Smooth muscle cell (in vitro differentiated cells): ENCODE results near the gene OR51B4. TPM values are rescaled to one million over a fixed set of nuclear protein-coding genes. Genes with fewer than 3 reads are reported as not detected.
"Not testable (repeated sequence)": the region's sequence is repeated elsewhere in the genome, so short reads cannot be mapped to it uniquely, and the experiment has no call there.

ENCODE experiments used
- DNase-seq: peaks from one replicate; lab custom pipeline; 2025; ENCODE audit not compliant: unreplicated experiment; lab: John Stamatoyannopoulos, UW
- H2AFZ ChIP-seq: fragments of 200-600 bp; sonication (generic); 2 replicates; pipeline ENCODE4 v1.6.0; 2016; ENCODE audit warnings: antibody characterized with exemption, low read depth, mild to moderate bottlenecking
- H3F3A ChIP-seq: fragments of 200-600 bp; sonication (generic); 2 replicates; pipeline ENCODE4 v1.6.0; 2017; ENCODE audit warnings: antibody characterized with exemption, low read depth
- H3K27ac ChIP-seq: fragments of 200-600 bp; sonication (generic); 2 replicates; pipeline ENCODE4 v1.5.1; 2016; ENCODE audit warnings: low read depth, mild to moderate bottlenecking
- H3K27me3 ChIP-seq: fragments of 200-600 bp; sonication (generic); 2 replicates; pipeline ENCODE4 v1.6.1; 2016; ENCODE audit warnings: low read depth, mild to moderate bottlenecking
- H3K36me3 ChIP-seq: fragments of 200-600 bp; sonication (generic); 2 replicates; pipeline ENCODE4 v1.5.1; 2016; ENCODE audit warnings: low read depth
- H3K4me1 ChIP-seq: fragments of 200-600 bp; sonication (generic); 2 replicates; pipeline ENCODE4 v1.5.1; 2016; ENCODE audit warnings: low read depth
- H3K4me2 ChIP-seq: fragments of 200-600 bp; sonication (generic); 2 replicates; pipeline ENCODE4 v1.6.0; 2016; ENCODE audit warnings: mild to moderate bottlenecking
- H3K4me3 ChIP-seq: fragments of 200-600 bp; sonication (generic); 2 replicates; pipeline ENCODE4 v1.5.1; 2016; ENCODE audit warnings: mild to moderate bottlenecking
- H3K79me2 ChIP-seq: fragments of 200-600 bp; sonication (generic); 2 replicates; pipeline ENCODE4 v1.6.0; 2016; ENCODE audit warnings: low read depth, mild to moderate bottlenecking
- H3K9ac ChIP-seq: fragments of 200-600 bp; sonication (generic); 2 replicates; pipeline ENCODE4 v1.6.0; 2016; ENCODE audit warnings: low read depth
- H3K9me3 ChIP-seq: fragments of 200-600 bp; sonication (generic); replicated peaks from 2 replicates; pipeline ENCODE4 v1.5.1; 2016; ENCODE audit warnings: low read depth
- H4K20me1 ChIP-seq: fragments of 200-600 bp; sonication (generic); 2 replicates; pipeline ENCODE4 v1.6.0; 2016; ENCODE audit warnings: low read depth
- WGBS: methylation state at CpG from one replicate; pipeline ENCODE4 v1.1.7; 2016; ENCODE audit warnings: low lambda C conversion rate; 5-methylcytosine and 5-hydroxymethylcytosine counted together
- polyA plus RNA-seq: library from polyadenylated mRNA; unstranded; fragments of >200 nt; fragmentation: Nextera tagmentation; extraction: Ambion mirVana; gene quantifications from 2 replicates; pipeline ENCODE4 v1.2.1, GENCODE V29; 2016
- total RNA-seq: library from RNA; depleted of rRNA; stranded (reverse); fragments of >200 nt; gene quantifications from 2 replicates; pipeline ENCODE4 v1.2.3, GENCODE V29; 2014
- TF ChIP-seq, protein P1 (sequence below): fragments of 200-600 bp; sonication (generic); IDR thresholded peaks from 2 replicates; pipeline ENCODE4 v1.5.1; 2017; ENCODE audit warnings: borderline replicate concordance, mild to moderate bottlenecking, antibody characterized with exemption; ENCODE audit not compliant: insufficient read depth, poor library complexity, severe bottlenecking

OR51B4 gene
- total and polyA plus RNA-seq, 2 experiments from 2014 or later: not detected

DNA sequence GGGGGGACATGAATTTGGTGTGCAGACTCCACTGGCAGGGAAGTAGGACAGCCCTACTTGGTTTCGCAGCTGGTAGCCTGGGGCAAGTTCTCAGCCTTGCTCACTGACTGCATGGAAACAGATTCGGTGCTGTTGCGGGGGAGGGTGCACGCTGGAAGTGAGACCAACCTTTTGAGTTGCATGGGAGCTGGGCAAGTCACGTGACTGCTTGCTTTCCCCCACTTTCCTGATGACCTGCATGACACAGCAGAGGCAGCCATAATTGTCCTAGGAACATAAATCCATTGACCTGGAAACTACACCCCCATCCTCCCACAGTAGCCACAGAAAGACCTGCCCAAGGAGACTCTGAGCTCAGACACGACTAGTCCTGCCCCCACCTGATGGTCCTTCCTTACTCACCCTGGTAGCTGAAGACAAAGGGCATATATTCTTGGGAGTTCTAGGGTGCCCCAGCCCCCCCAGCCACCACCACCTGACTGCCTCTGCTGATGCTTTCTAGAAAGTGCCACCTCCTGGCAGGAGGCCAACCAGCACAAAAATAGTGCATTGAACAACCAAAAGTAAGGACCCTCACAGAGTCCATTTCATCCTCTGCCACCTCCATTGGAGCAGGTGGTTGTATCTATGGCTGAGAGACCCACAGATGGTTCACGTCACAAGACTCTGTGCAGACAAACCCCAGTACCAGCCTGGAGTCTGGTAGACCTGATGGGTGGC lies 43.0 kb downstream of the OR51B4 start:
- Histone ChIP-seq H3K79me2 (no peaks in the 10 kb centered on the region), H3K27ac (no peak overlapping the region), H3K9me3 (no peaks in the 10 kb centered on the region), H4K20me1 (no peaks in the 10 kb centered on the region), H3K36me3 (no peaks in the 10 kb centered on the region), H3F3A (no peaks in the 10 kb centered on the region), H3K4me3 (no peak overlapping the region), H3K9ac (no peak overlapping the region), H3K4me2 (no peak overlapping the region), H3K4me1 (no peaks in the 10 kb centered on the region), H3K27me3 (no peaks in the 10 kb centered on the region), H2AFZ (no peak overlapping the region)
- TF ChIP-seq, protein P1, sequence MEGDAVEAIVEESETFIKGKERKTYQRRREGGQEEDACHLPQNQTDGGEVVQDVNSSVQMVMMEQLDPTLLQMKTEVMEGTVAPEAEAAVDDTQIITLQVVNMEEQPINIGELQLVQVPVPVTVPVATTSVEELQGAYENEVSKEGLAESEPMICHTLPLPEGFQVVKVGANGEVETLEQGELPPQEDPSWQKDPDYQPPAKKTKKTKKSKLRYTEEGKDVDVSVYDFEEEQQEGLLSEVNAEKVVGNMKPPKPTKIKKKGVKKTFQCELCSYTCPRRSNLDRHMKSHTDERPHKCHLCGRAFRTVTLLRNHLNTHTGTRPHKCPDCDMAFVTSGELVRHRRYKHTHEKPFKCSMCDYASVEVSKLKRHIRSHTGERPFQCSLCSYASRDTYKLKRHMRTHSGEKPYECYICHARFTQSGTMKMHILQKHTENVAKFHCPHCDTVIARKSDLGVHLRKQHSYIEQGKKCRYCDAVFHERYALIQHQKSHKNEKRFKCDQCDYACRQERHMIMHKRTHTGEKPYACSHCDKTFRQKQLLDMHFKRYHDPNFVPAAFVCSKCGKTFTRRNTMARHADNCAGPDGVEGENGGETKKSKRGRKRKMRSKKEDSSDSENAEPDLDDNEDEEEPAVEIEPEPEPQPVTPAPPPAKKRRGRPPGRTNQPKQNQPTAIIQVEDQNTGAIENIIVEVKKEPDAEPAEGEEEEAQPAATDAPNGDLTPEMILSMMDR: no peak
- no peak for DNase-seq
- 54% methylated on average over 7 of the region's 7 CpGs for WGBS

DNA sequence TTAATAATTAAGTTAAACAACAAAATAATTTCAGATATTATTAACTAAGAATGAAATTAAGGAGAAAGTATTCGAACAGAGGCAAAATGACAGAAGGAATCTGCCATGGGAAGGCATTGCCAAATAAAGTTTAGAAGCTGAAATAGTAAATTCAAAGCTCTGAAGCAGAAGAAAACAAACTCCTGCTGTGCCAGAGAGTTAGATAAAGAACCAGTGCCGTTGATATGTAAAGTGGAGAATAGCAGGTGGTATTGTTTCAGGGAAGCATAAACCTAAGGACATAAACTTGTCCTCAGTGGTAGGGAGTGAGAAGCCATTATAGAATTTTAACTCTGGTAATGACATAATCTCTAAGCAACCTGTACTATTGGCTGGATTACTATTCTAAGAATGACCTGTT lies 44.5 kb downstream of the OR51B4 start:
- H3K79me2 ChIP-seq: no peaks in the 10 kb centered on the region
- no peak overlapping the region for H3K4me2 ChIP-seq
- H3K27ac ChIP-seq: no peak overlapping the region
- no peak for DNase-seq
- H3K9me3 ChIP-seq: no peaks in the 10 kb centered on the region
- H3F3A ChIP-seq: no peaks in the 10 kb centered on the region
- no peaks in the 10 kb centered on the region for H3K27me3 ChIP-seq
- TF ChIP-seq, protein P1: no peak
- no peaks in the 10 kb centered on the region for H3K4me1 ChIP-seq
- WGBS: 48% methylated on average over 2 of the region's 2 CpGs
- no peak overlapping the region for H2AFZ ChIP-seq
- H3K36me3 ChIP-seq: no peaks in the 10 kb centered on the region
- H4K20me1 ChIP-seq: no peaks in the 10 kb centered on the region
- no peak overlapping the region for H3K9ac ChIP-seq
- no peak overlapping the region for H3K4me3 ChIP-seq

DNA sequence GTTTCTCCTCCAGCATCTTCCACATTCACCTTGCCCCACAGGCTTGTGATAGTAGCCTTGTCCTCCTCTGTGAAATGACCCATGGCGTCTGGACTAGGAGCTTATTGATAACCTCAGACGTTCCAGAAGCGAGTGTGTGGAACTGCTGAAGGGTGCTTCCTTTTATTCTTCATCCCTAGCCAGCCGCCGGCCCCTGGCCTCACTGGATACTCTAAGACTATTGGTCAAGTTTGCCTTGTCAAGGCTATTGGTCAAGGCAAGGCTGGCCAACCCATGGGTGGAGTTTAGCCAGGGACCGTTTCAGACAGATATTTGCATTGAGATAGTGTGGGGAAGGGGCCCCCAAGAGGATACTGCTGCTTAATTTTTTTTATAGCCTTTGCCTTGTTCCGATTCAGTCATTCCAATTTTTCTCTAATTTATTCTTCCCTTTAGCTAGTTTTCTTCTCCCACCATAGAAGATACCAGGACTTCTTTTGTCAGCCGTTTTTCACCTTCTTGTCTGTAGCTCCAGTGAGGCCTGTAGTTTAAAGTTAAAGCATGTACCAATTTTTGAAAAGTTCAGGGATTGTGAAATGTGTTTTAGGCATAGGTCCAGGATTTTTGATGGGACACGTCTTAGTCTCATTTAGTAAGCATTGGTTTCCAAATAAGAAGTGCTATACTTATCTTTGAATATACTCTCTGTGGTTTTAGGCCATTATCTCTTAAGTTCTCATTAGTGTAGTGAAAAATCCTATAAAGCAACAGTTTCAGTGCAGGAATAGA lies 46.9 kb downstream of the OR51B4 start, which contains the start of gene HBG2:
HBG2 (minus strand) TSS at position 136 of the 768 bp plus-strand sequence; CDS start at position 83, 53 bp downstream.
- not testable (repeated sequence) for DNase-seq, H3K4me2 ChIP-seq, H3K79me2 ChIP-seq, H3K9ac ChIP-seq, H3K4me1 ChIP-seq, H3K9me3 ChIP-seq, H3K27me3 ChIP-seq, H4K20me1 ChIP-seq, H3K4me3 ChIP-seq, H3K36me3 ChIP-seq, H3F3A ChIP-seq, H3K27ac ChIP-seq, H2AFZ ChIP-seq
- 86% methylated on average over 4 of the region's 9 CpGs for WGBS

DNA sequence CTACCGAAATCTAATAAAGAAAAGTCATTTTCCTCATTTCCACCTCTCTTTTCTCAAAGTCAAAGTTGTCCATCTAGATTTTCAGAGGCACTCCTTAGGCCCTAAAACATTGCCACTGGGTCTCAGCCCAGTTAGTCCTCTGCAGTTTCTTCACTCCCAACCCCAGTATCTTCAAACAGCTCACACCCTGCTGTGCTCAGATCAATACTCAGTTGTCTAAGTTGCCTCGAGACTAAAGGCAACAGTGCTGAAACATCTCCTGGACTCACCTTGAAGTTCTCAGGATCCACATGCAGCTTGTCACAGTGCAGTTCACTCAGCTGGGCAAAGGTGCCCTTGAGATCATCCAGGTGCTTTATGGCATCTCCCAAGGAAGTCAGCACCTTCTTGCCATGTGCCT lies 47.7 kb downstream of the OR51B4 start:
- H3K27ac ChIP-seq, H3K4me3 ChIP-seq, H2AFZ ChIP-seq, H3K4me2 ChIP-seq, H3F3A ChIP-seq, H4K20me1 ChIP-seq, H3K4me1 ChIP-seq, H3K9me3 ChIP-seq, H3K79me2 ChIP-seq, H3K9ac ChIP-seq, H3K36me3 ChIP-seq, H3K27me3 ChIP-seq, DNase-seq: not testable (repeated sequence)
- 85% methylated on average over 2 of the region's 2 CpGs for WGBS

DNA sequence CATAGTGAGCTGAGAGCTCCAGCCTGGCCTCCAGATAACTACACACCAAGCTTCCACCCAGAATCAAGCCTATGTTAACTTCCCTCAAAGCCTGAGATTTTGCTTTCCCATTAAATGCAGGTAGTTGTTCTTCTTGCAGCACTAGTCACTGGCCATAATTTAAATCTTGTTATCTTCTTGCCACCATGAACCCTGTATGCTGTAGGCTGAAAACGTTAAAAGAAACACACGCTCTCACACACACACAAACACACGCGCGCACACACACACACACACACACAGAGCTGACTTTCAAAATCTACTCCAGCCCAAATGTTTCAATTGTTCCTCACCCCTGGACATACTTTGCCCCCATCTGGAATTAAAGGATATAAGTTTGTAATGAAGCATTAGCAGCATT lies 48.3 kb downstream of the OR51B4 start:
- H4K20me1 ChIP-seq, H2AFZ ChIP-seq, H3K27ac ChIP-seq, H3K4me3 ChIP-seq, H3K4me2 ChIP-seq, H3K36me3 ChIP-seq, H3K9me3 ChIP-seq, H3K4me1 ChIP-seq, H3K79me2 ChIP-seq, H3K9ac ChIP-seq, H3F3A ChIP-seq, H3K27me3 ChIP-seq, DNase-seq: not testable (repeated sequence)
- WGBS: 53% methylated on average over 5 of the region's 5 CpGs
